DOHH2 (cell line): ENCODE results near the gene ARMS2.

ENCODE experiments used
- EZH2phosphoT487 ChIP-seq: fragments of 200-600 bp; sonication (generic); IDR thresholded peaks from 2 replicates; pipeline ENCODE4 v1.6.1; 2017; ENCODE audit warnings: borderline replicate concordance, mild to moderate bottlenecking, antibody characterized with exemption, low read length, moderate library complexity, mixed read lengths
- TF ChIP-seq, protein P1 (sequence below): fragments of 200-600 bp; sonication (generic); IDR thresholded peaks from one replicate; pipeline ENCODE4 v1.5.1; 2014; ENCODE audit warnings: antibody characterized with exemption, mild to moderate bottlenecking, low read depth, low read length; ENCODE audit not compliant: poor library complexity, severe bottlenecking

GRCh38 chr10:122474131-122474818, 19.8 kb downstream of the ARMS2 start:
- no peak for TF ChIP-seq EZH2phosphoT487
- TF ChIP-seq, protein P1, sequence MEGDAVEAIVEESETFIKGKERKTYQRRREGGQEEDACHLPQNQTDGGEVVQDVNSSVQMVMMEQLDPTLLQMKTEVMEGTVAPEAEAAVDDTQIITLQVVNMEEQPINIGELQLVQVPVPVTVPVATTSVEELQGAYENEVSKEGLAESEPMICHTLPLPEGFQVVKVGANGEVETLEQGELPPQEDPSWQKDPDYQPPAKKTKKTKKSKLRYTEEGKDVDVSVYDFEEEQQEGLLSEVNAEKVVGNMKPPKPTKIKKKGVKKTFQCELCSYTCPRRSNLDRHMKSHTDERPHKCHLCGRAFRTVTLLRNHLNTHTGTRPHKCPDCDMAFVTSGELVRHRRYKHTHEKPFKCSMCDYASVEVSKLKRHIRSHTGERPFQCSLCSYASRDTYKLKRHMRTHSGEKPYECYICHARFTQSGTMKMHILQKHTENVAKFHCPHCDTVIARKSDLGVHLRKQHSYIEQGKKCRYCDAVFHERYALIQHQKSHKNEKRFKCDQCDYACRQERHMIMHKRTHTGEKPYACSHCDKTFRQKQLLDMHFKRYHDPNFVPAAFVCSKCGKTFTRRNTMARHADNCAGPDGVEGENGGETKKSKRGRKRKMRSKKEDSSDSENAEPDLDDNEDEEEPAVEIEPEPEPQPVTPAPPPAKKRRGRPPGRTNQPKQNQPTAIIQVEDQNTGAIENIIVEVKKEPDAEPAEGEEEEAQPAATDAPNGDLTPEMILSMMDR: no peak
